WTC11 (cell line): ENCODE results near the gene EIF2AK3.

ENCODE experiments used
- ATF2 ChIP-seq: sonication (generic); formaldehyde crosslinking; IDR thresholded peaks from 2 replicates; pipeline ENCODE4 v1.8.1; 2022; ENCODE audit warnings: low read depth, missing genetic modification reagents, borderline replicate concordance
- CDX4 ChIP-seq: fragments of 250-450 bp; sonication (Bioruptor Pico); IDR thresholded peaks from 2 replicates; pipeline ENCODE4 v1.9.0; 2021; ENCODE audit warnings: moderate library complexity, mild to moderate bottlenecking, inconsistent platforms, borderline replicate concordance
- CREB1 ChIP-seq: sonication (generic); formaldehyde crosslinking; IDR thresholded peaks from 2 replicates; pipeline ENCODE4 v1.8.0; 2023; ENCODE audit warnings: mild to moderate bottlenecking, missing genetic modification reagents
- CTCF ChIP-seq: fragments of 200-600 bp; IDR thresholded peaks from 2 replicates; pipeline ENCODE4 v1.8.0; 2022; ENCODE audit warnings: antibody characterized with exemption
- E2F1 ChIP-seq: sonication (generic); formaldehyde crosslinking; IDR thresholded peaks from 2 replicates; pipeline ENCODE4 v1.8.0; 2022; ENCODE audit warnings: mild to moderate bottlenecking, missing genetic modification reagents
- E2F4 ChIP-seq: sonication (generic); formaldehyde crosslinking; IDR thresholded peaks from 2 replicates; pipeline ENCODE4 v1.8.1; 2022; ENCODE audit warnings: low read depth, mild to moderate bottlenecking, moderate library complexity, missing genetic modification reagents, borderline replicate concordance
- RELA ChIP-seq: sonication (generic); formaldehyde crosslinking; IDR thresholded peaks from 2 replicates; pipeline ENCODE4 v1.8.1; 2022; ENCODE audit warnings: missing genetic modification reagents, mild to moderate bottlenecking, borderline replicate concordance
- USF1 ChIP-seq: sonication (generic); formaldehyde crosslinking; IDR thresholded peaks from 2 replicates; pipeline ENCODE4 v1.8.0; 2022; ENCODE audit warnings: mild to moderate bottlenecking, missing genetic modification reagents
- ZBTB21 ChIP-seq: sonication (generic); formaldehyde crosslinking; IDR thresholded peaks from 2 replicates; pipeline ENCODE4 v1.8.1; 2023; ENCODE audit warnings: mild to moderate bottlenecking, missing genetic modification reagents, borderline replicate concordance
- ZNF121 ChIP-seq: sonication (generic); formaldehyde crosslinking; IDR thresholded peaks from 2 replicates; pipeline ENCODE4 v1.8.0; 2023; ENCODE audit warnings: missing genetic modification reagents

GRCh38 chr2:88622307-88622706, 5.0 kb downstream of the EIF2AK3 start:
- no peak for TF ChIP-seq E2F4 (CRISPR knock-in tag)
- TF ChIP-seq USF1 = no peak
- no peak for TF ChIP-seq CTCF
- TF ChIP-seq ZBTB21 = no peak
- TF ChIP-seq ZNF121 (CRISPR knock-in tag) = no peak
- TF ChIP-seq E2F1 = no peak
- TF ChIP-seq CREB1 (CRISPR knock-in tag) = no peak
- TF ChIP-seq ATF2 = no peak
- no peak for TF ChIP-seq RELA (CRISPR knock-in tag)
- TF ChIP-seq CDX4 (CRISPR knock-in tag) = no peak
